Smooth muscle cell (in vitro differentiated cells): ENCODE data around the gene C1RL. TPM values are rescaled to one million over a fixed set of nuclear protein-coding genes. Genes with fewer than 3 reads are reported as not detected.

Experiments used
- DNase-seq: peaks from one replicate; lab custom pipeline; 2025; ENCODE audit not compliant: unreplicated experiment; lab: John Stamatoyannopoulos, UW
- H2AFZ ChIP-seq: fragments of 200-600 bp; sonication (generic); 2 replicates; pipeline ENCODE4 v1.6.0; 2016; ENCODE audit warnings: antibody characterized with exemption, low read depth, mild to moderate bottlenecking
- H3F3A ChIP-seq: fragments of 200-600 bp; sonication (generic); 2 replicates; pipeline ENCODE4 v1.6.0; 2017; ENCODE audit warnings: antibody characterized with exemption, low read depth
- H3K27ac ChIP-seq: fragments of 200-600 bp; sonication (generic); 2 replicates; pipeline ENCODE4 v1.5.1; 2016; ENCODE audit warnings: low read depth, mild to moderate bottlenecking
- H3K27me3 ChIP-seq: fragments of 200-600 bp; sonication (generic); 2 replicates; pipeline ENCODE4 v1.6.1; 2016; ENCODE audit warnings: low read depth, mild to moderate bottlenecking
- H3K36me3 ChIP-seq: fragments of 200-600 bp; sonication (generic); 2 replicates; pipeline ENCODE4 v1.5.1; 2016; ENCODE audit warnings: low read depth
- H3K4me1 ChIP-seq: fragments of 200-600 bp; sonication (generic); 2 replicates; pipeline ENCODE4 v1.5.1; 2016; ENCODE audit warnings: low read depth
- H3K4me2 ChIP-seq: fragments of 200-600 bp; sonication (generic); 2 replicates; pipeline ENCODE4 v1.6.0; 2016; ENCODE audit warnings: mild to moderate bottlenecking
- H3K4me3 ChIP-seq: fragments of 200-600 bp; sonication (generic); 2 replicates; pipeline ENCODE4 v1.5.1; 2016; ENCODE audit warnings: mild to moderate bottlenecking
- H3K79me2 ChIP-seq: fragments of 200-600 bp; sonication (generic); 2 replicates; pipeline ENCODE4 v1.6.0; 2016; ENCODE audit warnings: low read depth, mild to moderate bottlenecking
- H3K9ac ChIP-seq: fragments of 200-600 bp; sonication (generic); 2 replicates; pipeline ENCODE4 v1.6.0; 2016; ENCODE audit warnings: low read depth
- H3K9me3 ChIP-seq: fragments of 200-600 bp; sonication (generic); replicated peaks from 2 replicates; pipeline ENCODE4 v1.5.1; 2016; ENCODE audit warnings: low read depth
- H4K20me1 ChIP-seq: fragments of 200-600 bp; sonication (generic); 2 replicates; pipeline ENCODE4 v1.6.0; 2016; ENCODE audit warnings: low read depth
- CTCF ChIP-seq: fragments of 200-600 bp; sonication (generic); IDR thresholded peaks from 2 replicates; pipeline ENCODE4 v1.5.1; 2017; ENCODE audit warnings: borderline replicate concordance, mild to moderate bottlenecking, antibody characterized with exemption; ENCODE audit not compliant: insufficient read depth, poor library complexity, severe bottlenecking
- WGBS: methylation state at CpG from one replicate; pipeline ENCODE4 v1.1.7; 2016; ENCODE audit warnings: low lambda C conversion rate; 5-methylcytosine and 5-hydroxymethylcytosine counted together
- polyA plus RNA-seq: library from polyadenylated mRNA; unstranded; fragments of >200 nt; fragmentation: Nextera tagmentation; extraction: Ambion mirVana; gene quantifications from 2 replicates; pipeline ENCODE4 v1.2.1, GENCODE V29; 2016
- total RNA-seq: library from RNA; depleted of rRNA; stranded (reverse); fragments of >200 nt; gene quantifications from 2 replicates; pipeline ENCODE4 v1.2.3, GENCODE V29; 2014

Gene C1RL
- total and polyA plus RNA-seq, 2 experiments from 2014 or later, result 8.7 to 21.1 TPM

- Histone ChIP-seq H3K9me3 (no peaks in the 10 kb centered on the region), H2AFZ (no peak overlapping the region)
Measured at GRCh38 chr12:7068994-7069346, 40.0 kb downstream of the C1RL start.

DNA sequence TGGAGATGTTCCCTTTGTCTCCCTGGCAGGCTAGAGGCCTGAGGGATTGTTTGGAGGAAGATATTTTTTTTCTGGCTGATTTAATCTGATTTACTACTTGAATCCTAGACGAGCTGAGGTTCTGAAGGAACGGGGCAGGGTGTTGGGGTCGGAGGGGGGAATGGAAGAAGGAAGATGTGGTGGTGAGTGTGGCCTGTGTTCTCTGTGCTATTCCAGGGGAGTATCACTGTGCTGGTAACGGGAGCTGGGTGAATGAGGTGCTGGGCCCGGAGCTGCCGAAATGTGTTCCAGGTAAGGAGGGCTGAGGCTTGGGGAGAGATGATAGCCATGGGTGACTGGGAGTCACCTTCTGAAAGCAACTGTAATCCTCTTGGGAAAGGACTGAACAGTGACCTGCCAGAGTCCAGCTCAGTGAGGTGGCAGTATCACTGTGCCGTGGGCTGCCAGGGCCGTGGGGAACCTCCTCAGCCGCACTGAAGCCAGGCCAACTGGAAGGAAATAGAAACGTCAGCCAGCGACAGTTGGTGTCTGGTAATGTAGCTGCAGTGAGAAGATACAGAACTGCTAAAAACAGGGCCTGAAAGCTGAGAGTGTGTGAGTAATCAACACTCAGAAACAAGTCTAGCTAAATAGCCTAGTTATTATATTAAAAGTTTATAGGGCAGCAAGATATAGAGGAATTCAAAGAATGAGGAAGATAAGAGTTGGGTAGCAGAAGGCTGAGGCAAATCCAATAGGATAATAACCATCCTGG is 40.6 kb downstream of the C1RL start:
- no peak for DNase-seq
- Histone ChIP-seq H4K20me1 (no peaks in the 10 kb centered on the region), H2AFZ (no peak overlapping the region), H3K9ac (no peak overlapping the region), H3K4me3 (no peak overlapping the region), H3K4me2 (peak overlapping the region; percentile 50), H3K4me1 (no peaks in the 10 kb centered on the region), H3K36me3 (no peaks in the 10 kb centered on the region), H3F3A (peaks cover 10% of the 10 kb centered on the region), H3K27me3 (no peaks in the 10 kb centered on the region), H3K79me2 (no peaks in the 10 kb centered on the region), H3K9me3 (no peaks in the 10 kb centered on the region), H3K27ac (peak overlapping the region; percentile 66)
- TF ChIP-seq CTCF, result no peak
- 53% methylated on average over 11 of the region's 11 CpGs for WGBS

More at GRCh38 chr12:7068994-7069346, 40.0 kb downstream of the C1RL start:
- no peak overlapping the region for H3K27ac ChIP-seq
- no peaks in the 10 kb centered on the region for H3K79me2 ChIP-seq
- no peak overlapping the region for H3K4me3 ChIP-seq
- no peak for TF ChIP-seq CTCF
- H3K36me3 ChIP-seq, result no peaks in the 10 kb centered on the region
- H3K9ac ChIP-seq, result no peak overlapping the region
- H3F3A ChIP-seq, result peaks cover 10% of the 10 kb centered on the region
- H3K27me3 ChIP-seq, result no peaks in the 10 kb centered on the region
- no peaks in the 10 kb centered on the region for H3K4me1 ChIP-seq
- WGBS, result 16% methylated on average over 2 of the region's 2 CpGs
- H3K4me2 ChIP-seq, result peak overlapping the region; percentile 50
- no peaks in the 10 kb centered on the region for H4K20me1 ChIP-seq
- DNase-seq, result no peak

- Histone ChIP-seq H3K4me2 (no peak overlapping the region), H3K9me3 (no peaks in the 10 kb centered on the region), H2AFZ (no peak overlapping the region), H3K79me2 (no peaks in the 10 kb centered on the region), H3K27me3 (no peaks in the 10 kb centered on the region), H4K20me1 (no peaks in the 10 kb centered on the region), H3K4me3 (no peak overlapping the region), H3K27ac (no peak overlapping the region), H3K36me3 (no peaks in the 10 kb centered on the region), H3K9ac (no peak overlapping the region), H3K4me1 (no peaks in the 10 kb centered on the region), H3F3A (peaks cover 10% of the 10 kb centered on the region)
- DNase-seq, result no peak
- TF ChIP-seq CTCF, result no peak
- WGBS, result 88% methylated on average over 7 of the region's 7 CpGs
Measured at GRCh38 chr12:7067096-7067495, 41.9 kb downstream of the C1RL start.

DNA sequence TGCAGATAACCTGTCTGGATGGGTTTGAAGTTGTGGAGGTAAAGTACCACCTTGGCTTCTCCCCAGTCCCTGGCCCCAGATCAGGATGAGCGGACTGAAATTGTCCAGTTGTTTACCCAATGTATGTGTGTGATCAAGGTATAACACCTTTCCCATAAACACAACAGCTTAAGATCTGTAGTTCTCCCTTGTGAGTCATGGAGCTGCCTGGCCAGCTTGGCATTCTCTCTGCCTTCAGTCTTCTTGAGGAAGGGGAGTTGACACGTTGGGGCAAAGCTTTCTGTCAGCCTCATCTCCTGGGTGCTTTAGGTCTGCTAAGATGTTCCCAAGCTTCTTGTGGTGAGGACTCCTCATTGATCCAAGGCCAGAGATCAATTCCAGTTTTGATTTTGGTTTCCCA is 42.4 kb downstream of the C1RL start:
- Histone ChIP-seq H3K4me3 (no peak overlapping the region), H2AFZ (no peak overlapping the region), H3K9me3 (no peaks in the 10 kb centered on the region), H3K27ac (no peak overlapping the region), H3F3A (peaks cover 10% of the 10 kb centered on the region), H4K20me1 (no peaks in the 10 kb centered on the region), H3K36me3 (no peaks in the 10 kb centered on the region), H3K9ac (no peak overlapping the region), H3K27me3 (no peaks in the 10 kb centered on the region), H3K79me2 (no peaks in the 10 kb centered on the region), H3K4me2 (no peak overlapping the region), H3K4me1 (no peaks in the 10 kb centered on the region)
- WGBS, result 88% methylated on average over 2 of the region's 2 CpGs
- TF ChIP-seq CTCF, result no peak
- DNase-seq, result no peak
